Panc1 (cell line): ENCODE measurements around the gene TGFBR1. TPM values are rescaled to one million over a fixed set of nuclear protein-coding genes. Genes with fewer than 3 reads are reported as not detected.

Experiments used
- ATAC-seq: fragments of 200-7000 bp; cut with Tn5 transposase; 2 replicates; pipeline ENCODE4 v1.9.1; 2020; ENCODE audit warnings: mild to moderate bottlenecking, moderate library complexity
- BruUV-seq: library from RNA; stranded (reverse); fragments of 400-500 nt; replicated peaks from 2 replicates; lab custom pipeline; 2021; lab: Mats Ljungman, UMichigan
- CTCF ChIA-PET: fragments of 300-600 bp; sonication (Branson Sonifier 250); formaldehyde crosslinking; loops from one replicate; lab custom pipeline; 2022; ENCODE audit warnings: antibody characterized with exemption; lab: Charles Lee
- POLR2A ChIA-PET: fragments of 300-600 bp; sonication (Branson Sonifier 250); formaldehyde crosslinking; loops from one replicate; lab custom pipeline; 2022; ENCODE audit warnings: antibody characterized with exemption; lab: Charles Lee
- DNase-seq: peaks from one replicate; pipeline ENCODE4 v3.0.0-alpha.2; 2010; ENCODE audit warnings: low read depth, low spot score
- H3K27ac ChIP-seq: 2 replicates; pipeline ENCODE4 v1.5.1; 2011; ENCODE audit warnings: mild to moderate bottlenecking, low read length, inconsistent platforms
- H3K27me3 ChIP-seq: fragments of 200-500 bp; sonication (Bioruptor generic); 2 replicates; pipeline ENCODE4 v1.6.0; 2014; ENCODE audit warnings: low read length, inconsistent platforms; ENCODE audit not compliant: control insufficient read depth, insufficient read depth
- H3K36me3 ChIP-seq: fragments of 200-500 bp; sonication (Bioruptor generic); 2 replicates; pipeline ENCODE4 v1.5.1; 2014; ENCODE audit warnings: inconsistent platforms, mild to moderate bottlenecking, low read length, moderate library complexity; ENCODE audit not compliant: control insufficient read depth, insufficient read depth
- H3K4me1 ChIP-seq: 2 replicates; pipeline ENCODE4 v1.5.1; 2011; ENCODE audit warnings: inconsistent platforms, mild to moderate bottlenecking, low read length, moderate library complexity; ENCODE audit not compliant: control insufficient read depth, insufficient read depth
- H3K4me3 ChIP-seq, 2 experiments: 2 replicates each; pipeline ENCODE4 v1.5.1; 2011 to 2012; ENCODE audit warnings: low read depth in 2 of 2, low read length in 2 of 2, mild to moderate bottlenecking in 2 of 2, inconsistent platforms in 1 of 2, moderate library complexity in 1 of 2
- H3K9me3 ChIP-seq: fragments of 200-500 bp; sonication (Bioruptor generic); 2 replicates; pipeline ENCODE4 v1.5.1; 2014; ENCODE audit warnings: low read depth, mild to moderate bottlenecking, inconsistent platforms, low read length, moderate library complexity; ENCODE audit not compliant: control insufficient read depth, insufficient read depth
- CTCF ChIP-seq: fragments of 450-650 bp; IDR thresholded peaks from 2 replicates; pipeline ENCODE4 v1.5.1; 2017; ENCODE audit warnings: mild to moderate bottlenecking
- POLR2AphosphoS5 ChIP-seq: IDR thresholded peaks from 2 replicates; pipeline ENCODE4 v1.6.1; 2012; ENCODE audit warnings: mild to moderate bottlenecking, low read depth, low read length, moderate library complexity
- REST ChIP-seq, 2 experiments: IDR thresholded peaks; 2 replicates each; pipeline ENCODE4 v1.6.1; 2011 to 2012; ENCODE audit warnings: low read depth in 2 of 2, control low read depth in 1 of 2, low read length in 1 of 2, mild to moderate bottlenecking in 1 of 2, moderate library complexity in 1 of 2; ENCODE audit not compliant: insufficient read depth in 1 of 2
- SIN3A ChIP-seq: IDR thresholded peaks from 2 replicates; pipeline ENCODE4 v1.6.1; 2012; ENCODE audit warnings: low read depth, mild to moderate bottlenecking, low read length, moderate library complexity, borderline replicate concordance; ENCODE audit not compliant: insufficient read depth
- TCF7L2 ChIP-seq: IDR thresholded peaks from 2 replicates; pipeline ENCODE4 v1.6.1; 2011; ENCODE audit warnings: mild to moderate bottlenecking, low read depth, low read length, inconsistent platforms
- in situ Hi-C: cut with HindIII; loops from 2 replicates; pipeline ENCODE4 v1.10.0; 2016; ENCODE audit warnings: low sequenced_read_pairs, low pct_unique_long_range_greater_than_20kb
- intact Hi-C: fragments of 100-400 bp; cut with micrococcal nuclease; formaldehyde crosslinking; loops from one replicate; pipeline ENCODE4 v1.10.0; 2022; ENCODE audit not compliant: unreplicated experiment
- total RNA-seq: library from RNA; stranded (reverse); gene quantifications from one replicate; pipeline ENCODE4 v1.2.1, GENCODE V29; 2021; ENCODE audit not compliant: unreplicated experiment

The TGFBR1 gene
- total RNA-seq, 1 experiment from 2014 or later = 22.2 TPM

GRCh38 chr9:99078717-99079116, 26.2 kb upstream of the TGFBR1 start:
- ChIA-PET POLR2A (no interaction called here), CTCF (no interaction called here)
- intact Hi-C loops = no loop called here
- Histone ChIP-seq H3K27me3 (no peaks in the 10 kb centered on the region), H3K27ac (no peak overlapping the region), H3K4me1 (no peaks in the 10 kb centered on the region), H3K4me3 (no peak overlapping the region), H3K36me3 (no peaks in the 10 kb centered on the region), H3K9me3 (no peaks in the 10 kb centered on the region)
- no peak for DNase-seq
- in situ Hi-C loops = no loop called here
- TF ChIP-seq REST (IDR thresholded peaks at IDR 0.05; ENCODE audit: insufficient read depth in 1 of 2, low read depth in 2 of 2, low read length in 1 of 2) = no peak
- no peak for TF ChIP-seq CTCF
- TF ChIP-seq SIN3A = no peak
- no peak for TF ChIP-seq POLR2AphosphoS5
- TF ChIP-seq TCF7L2 = no peak
- no peak for ATAC-seq
- BruUV-seq = no TSS peak

- Histone ChIP-seq H3K4me3 (no peak overlapping the region), H3K36me3 (no peaks in the 10 kb centered on the region), H3K27me3 (no peaks in the 10 kb centered on the region), H3K4me1 (no peaks in the 10 kb centered on the region), H3K9me3 (no peaks in the 10 kb centered on the region), H3K27ac (no peak overlapping the region)
- ChIA-PET POLR2A (no interaction called here), CTCF (no interaction called here)
- DNase-seq (no peak), ATAC-seq (no peak)
- TF ChIP-seq TCF7L2 (no peak), REST (IDR thresholded peaks at IDR 0.05; ENCODE audit: insufficient read depth in 1 of 2, low read depth in 2 of 2, low read length in 1 of 2) (no peak)
- no TSS peak for BruUV-seq
- intact Hi-C loops = no loop called here
- in situ Hi-C loops = no loop called here
Observed at GRCh38 chr9:99079542-99079941, 25.4 kb upstream of the TGFBR1 start.
